GM12865 (cell line): ENCODE measurements around the gene ELF5.

ENCODE experiments used
- DNase-seq: peaks from one replicate; pipeline ENCODE4 v3.0.0; 2010; ENCODE audit warnings: low read depth
- H3K4me3 ChIP-seq: 2 replicates; pipeline ENCODE4 v1.5.1; 2011; ENCODE audit warnings: mild to moderate bottlenecking, low read depth, low read length, control low read depth
- CTCF ChIP-seq: IDR thresholded peaks from 2 replicates; pipeline ENCODE4 v1.5.1; 2011; ENCODE audit warnings: low read length, control low read depth, low read depth, inconsistent platforms; ENCODE audit not compliant: insufficient read depth; ENCODE audit errors: missing control alignments

ELF5 gene

DNA sequence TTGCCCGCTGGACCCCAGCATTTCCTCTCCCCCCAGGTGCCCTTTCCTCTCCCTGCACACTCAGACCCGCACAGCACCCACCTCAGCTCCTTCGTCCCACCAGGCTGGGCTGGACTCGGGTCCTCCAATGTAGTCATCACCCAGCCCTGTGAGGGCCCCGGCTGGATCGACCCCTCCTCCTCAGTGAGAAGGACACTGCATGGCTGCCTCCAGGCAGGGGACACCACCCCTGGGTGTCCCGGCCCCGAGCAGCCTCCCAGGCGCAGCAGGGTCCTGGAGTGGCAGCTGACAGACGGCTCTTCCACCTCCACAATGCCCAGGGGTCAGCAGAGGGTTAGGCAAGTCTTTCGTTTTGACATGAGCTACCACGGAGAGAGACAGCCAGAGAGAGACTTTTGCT, 11.1 kb upstream of the ELF5 start:
- H3K4me3 ChIP-seq = no peak overlapping the region
- no peak for TF ChIP-seq CTCF
- no peak for DNase-seq

- TF ChIP-seq CTCF = no peak
- no peak overlapping the region for H3K4me3 ChIP-seq
- no peak for DNase-seq
Measured at GRCh38 chr11:34523053-34523452, 9.5 kb upstream of the ELF5 start.

DNA sequence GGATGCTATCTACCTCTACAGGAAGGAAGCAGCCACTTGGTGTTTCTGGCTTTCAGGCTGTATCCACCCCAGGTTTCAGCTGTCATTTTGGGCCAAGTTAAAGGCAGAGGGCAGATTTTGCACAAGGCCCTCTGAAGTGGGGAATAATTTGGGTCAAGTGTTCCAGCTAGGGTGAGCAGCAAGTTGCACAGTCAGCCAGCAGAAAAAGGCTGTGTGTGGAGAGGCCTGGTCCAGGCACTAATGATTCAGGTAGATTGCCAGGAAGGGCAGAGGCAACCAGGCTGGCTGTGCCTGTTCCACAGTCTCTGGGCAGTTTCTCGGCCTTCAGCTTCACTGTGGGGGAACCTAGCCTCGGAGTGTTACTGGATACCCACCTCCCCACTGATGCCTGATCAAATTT, 8.6 kb upstream of the ELF5 start:
- TF ChIP-seq CTCF = no peak
- no peak overlapping the region for H3K4me3 ChIP-seq
- DNase-seq = no peak

GRCh38 chr11:34521265-34521664, 7.7 kb upstream of the ELF5 start:
- DNase-seq = no peak
- no peak for TF ChIP-seq CTCF

DNA sequence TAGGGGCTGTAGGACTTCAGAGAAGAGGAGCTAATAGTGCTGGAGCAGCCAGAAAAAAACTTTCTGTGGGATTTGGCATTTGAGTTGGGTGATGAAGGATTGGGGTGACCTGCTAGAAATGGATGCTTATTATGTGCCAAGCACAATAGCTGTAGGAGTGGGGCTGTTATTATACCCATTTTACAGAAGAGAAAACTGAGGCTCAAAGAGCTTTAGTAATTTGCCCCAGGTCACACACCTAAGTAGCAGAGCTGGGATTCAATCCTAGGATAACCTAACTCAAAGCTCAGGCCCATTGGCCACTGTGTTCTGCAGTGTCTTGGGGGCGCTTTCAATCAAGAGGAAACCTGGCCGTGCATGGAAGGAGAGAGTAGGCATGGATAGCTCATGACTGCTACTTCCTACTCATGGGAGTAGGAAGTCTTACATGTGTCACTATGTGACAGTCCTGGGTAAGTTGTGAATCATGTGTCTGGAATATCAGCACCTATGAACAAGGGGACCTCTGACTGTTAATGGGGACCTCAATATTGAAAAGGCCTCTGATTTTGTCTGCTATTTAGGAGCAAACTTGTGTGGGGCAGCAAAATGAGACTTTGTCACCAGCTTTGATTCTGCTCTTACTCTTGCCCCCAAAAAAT, 6.1 kb upstream of the ELF5 start:
- no peak overlapping the region for H3K4me3 ChIP-seq
- DNase-seq = no peak
- TF ChIP-seq CTCF = no peak

More at GRCh38 chr11:34521265-34521664, 7.7 kb upstream of the ELF5 start:
- H3K4me3 ChIP-seq = no peak overlapping the region

DNA sequence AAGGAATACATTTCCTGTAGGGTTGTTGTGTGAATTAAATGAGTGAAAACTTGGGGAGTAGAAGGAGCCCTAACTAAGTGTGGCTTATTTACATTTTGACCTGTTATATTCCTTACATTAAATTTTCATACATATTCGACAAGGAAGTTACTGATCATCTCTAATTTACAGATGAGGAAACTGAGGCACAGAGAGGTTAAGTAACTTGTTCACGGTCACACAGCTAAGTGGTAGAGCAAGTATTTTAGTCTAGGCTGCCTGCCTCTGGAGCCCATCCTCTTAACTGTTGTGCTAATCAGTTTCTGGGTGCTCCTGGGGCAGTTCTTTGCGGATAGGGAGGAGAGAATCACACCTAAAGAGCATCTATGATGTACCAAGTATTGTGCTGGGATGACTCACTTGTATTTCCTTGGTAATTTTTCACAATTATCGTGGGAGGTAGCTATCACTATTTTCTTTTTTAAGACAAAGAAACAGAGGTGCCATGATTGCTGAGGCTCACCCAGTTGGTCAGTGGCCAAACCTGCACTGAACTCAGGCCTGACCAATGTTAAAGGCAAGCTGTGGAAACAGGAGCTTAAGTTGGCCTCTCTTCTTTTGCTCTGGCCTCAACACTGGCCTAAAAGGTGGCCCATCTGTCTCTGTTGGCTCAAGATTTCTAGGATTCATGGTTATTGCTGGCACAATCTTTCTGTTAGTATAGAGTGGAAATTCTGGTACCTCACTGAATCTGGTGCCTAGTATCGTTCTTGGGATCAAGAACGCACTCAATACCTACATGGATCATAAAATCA, 2.9 kb upstream of the ELF5 start:
- no peak for DNase-seq
- H3K4me3 ChIP-seq = no peak overlapping the region
- no peak for TF ChIP-seq CTCF
